Measurements from ENCODE around the gene NPB.

DNA sequence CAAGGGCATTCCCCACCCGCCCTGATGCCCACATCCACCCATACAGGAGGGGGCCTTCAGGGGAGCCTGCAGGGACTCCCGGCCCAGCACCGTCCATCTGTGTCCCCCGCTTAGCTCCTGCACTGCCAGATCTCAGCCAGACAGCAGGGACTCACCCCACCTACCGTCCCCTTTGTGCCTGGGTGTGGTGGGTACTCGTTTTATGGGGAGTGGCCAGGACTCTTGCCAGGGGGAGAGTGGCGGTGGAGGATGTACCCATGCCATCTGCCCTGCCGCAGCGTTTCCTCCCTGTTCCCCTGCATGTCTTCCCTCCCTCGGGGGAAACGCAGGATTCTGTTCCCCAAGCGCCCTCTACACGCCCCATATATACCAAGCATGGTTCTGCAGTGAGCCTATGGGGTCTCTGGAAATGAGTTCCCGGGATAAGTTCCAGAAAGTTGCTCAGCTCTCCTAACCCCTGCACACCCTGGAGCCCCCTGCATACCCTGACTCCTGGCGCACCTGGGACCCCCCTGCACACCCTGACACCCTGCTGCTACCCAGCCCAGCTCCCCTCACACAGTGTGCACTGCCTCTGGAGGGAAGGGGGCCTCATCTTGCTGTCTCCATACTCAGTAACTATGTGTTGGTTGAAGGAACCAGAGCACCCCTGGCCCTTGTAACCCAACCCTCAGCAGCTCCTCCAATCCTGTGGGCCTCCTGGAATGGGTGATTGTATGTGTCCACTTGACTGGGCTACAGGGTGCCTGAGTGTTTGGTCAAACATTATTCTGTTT, 29.7 kb downstream of the NPB start:
- TF ChIP-seq CTCF (IDR thresholded peaks at IDR 0.05) (no peak), POLR2A (IDR thresholded peaks at IDR 0.05) (no peak), POLR2AphosphoS5 (IDR thresholded peaks at IDR 0.05; ENCODE audit: insufficient read depth in 1 of 2, low read depth in 1 of 2) (no peak)

Measured in vagina (tissue), 2 donors.